ENCODE data around the gene NAV3. TPM values are rescaled to one million over a fixed set of nuclear protein-coding genes. Genes with fewer than 3 reads are reported as not detected.

The NAV3 gene
- total RNA-seq, 2 experiments from 2014 or later, result not detected

GRCh38 chr12:78171061-78171460, 340.4 kb downstream of the NAV3 start:
- H3K36me3 ChIP-seq (ENCODE audit: insufficient read depth, low read length), result no peaks in the 10 kb centered on the region
- H3K9me3 ChIP-seq (ENCODE audit: control insufficient read depth in 1 of 2, insufficient read depth in 1 of 2, low read length in 2 of 2), result no peaks in the 10 kb centered on the region
- H3K4me3 ChIP-seq (ENCODE audit: low read length), result no peak overlapping the region
- no peak overlapping the region for H3K27ac Mint-ChIP-seq
- no peaks in the 10 kb centered on the region for H3K36me3 Mint-ChIP-seq (ENCODE audit: low read depth)
- H3K4me1 ChIP-seq (ENCODE audit: insufficient read depth, low read length), result no peaks in the 10 kb centered on the region
- no peak for TF ChIP-seq CTCF (IDR thresholded peaks at IDR 0.05)
- DNase-seq (no peak), ATAC-seq (ENCODE audit: poor library complexity) (no peak)
- no peaks in the 10 kb centered on the region for H3K4me1 Mint-ChIP-seq (ENCODE audit: low read depth)
- no peak overlapping the region for H3K27ac ChIP-seq (ENCODE audit: low read depth in 1 of 2, low read length in 2 of 2)
- H3K27me3 ChIP-seq (ENCODE audit: control insufficient read depth in 1 of 2, insufficient read depth in 2 of 2, low read length in 2 of 2), result no peaks in the 10 kb centered on the region
- no peaks in the 10 kb centered on the region for H3K9me3 Mint-ChIP-seq
- H3K27me3 Mint-ChIP-seq, result no peaks in the 10 kb centered on the region
- ChIA-PET POLR2A (no interaction called here), CTCF (no interaction called here)
- intact Hi-C loops (cut with DNase I, micrococcal nuclease), result no loop called here
- no peak overlapping the region for H3K4me3 Mint-ChIP-seq

GRCh38 chr12:78176643-78177042, 345.9 kb downstream of the NAV3 start:
- Mint-ChIP-seq H3K9me3 (no peaks in the 10 kb centered on the region), H3K27ac (no peak overlapping the region), H3K4me3 (no peak overlapping the region), H3K36me3 (ENCODE audit: low read depth) (no peaks in the 10 kb centered on the region), H3K27me3 (no peaks in the 10 kb centered on the region), H3K4me1 (ENCODE audit: low read depth) (no peaks in the 10 kb centered on the region)
- Histone ChIP-seq H3K4me1 (ENCODE audit: insufficient read depth, low read length) (no peaks in the 10 kb centered on the region), H3K36me3 (ENCODE audit: insufficient read depth, low read length) (no peaks in the 10 kb centered on the region), H3K27ac (ENCODE audit: low read depth in 1 of 2, low read length in 2 of 2) (no peak overlapping the region), H3K4me3 (ENCODE audit: low read length) (no peak overlapping the region), H3K9me3 (ENCODE audit: control insufficient read depth in 1 of 2, insufficient read depth in 1 of 2, low read length in 2 of 2) (no peaks in the 10 kb centered on the region), H3K27me3 (ENCODE audit: control insufficient read depth in 1 of 2, insufficient read depth in 2 of 2, low read length in 2 of 2) (no peaks in the 10 kb centered on the region)
- CTCF ChIA-PET, result no interaction called here
- POLR2A ChIA-PET, result no interaction called here
- DNase-seq (no peak), ATAC-seq (ENCODE audit: poor library complexity) (no peak)
- TF ChIP-seq CTCF (IDR thresholded peaks at IDR 0.05), result no peak
- intact Hi-C loops (cut with DNase I, micrococcal nuclease), result no loop called here

DNA sequence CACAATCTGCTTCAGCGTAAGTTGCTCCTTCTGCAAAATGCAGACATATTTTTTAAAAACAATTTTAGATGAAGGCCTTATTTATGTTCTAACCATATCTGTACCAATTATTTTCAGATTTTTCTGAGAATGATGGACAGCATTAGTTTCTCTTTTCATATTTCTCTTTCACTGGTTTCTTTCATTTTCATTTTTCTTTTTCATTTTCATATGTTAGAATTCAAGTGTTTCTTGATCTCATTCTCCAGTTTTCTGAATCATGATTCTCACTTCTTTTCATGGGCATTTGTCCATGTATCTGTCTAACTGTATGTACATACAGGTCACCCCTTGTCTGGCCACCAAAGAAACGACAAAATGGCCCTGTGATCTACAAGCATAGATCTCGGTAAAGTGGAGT, 346.6 kb downstream of the NAV3 start:
- H3K27me3 Mint-ChIP-seq, result no peaks in the 10 kb centered on the region
- Histone ChIP-seq H3K27ac (ENCODE audit: low read depth in 1 of 2, low read length in 2 of 2) (no peak overlapping the region), H3K4me1 (ENCODE audit: insufficient read depth, low read length) (no peaks in the 10 kb centered on the region), H3K9me3 (ENCODE audit: control insufficient read depth in 1 of 2, insufficient read depth in 1 of 2, low read length in 2 of 2) (no peaks in the 10 kb centered on the region), H3K36me3 (ENCODE audit: insufficient read depth, low read length) (no peaks in the 10 kb centered on the region), H3K27me3 (ENCODE audit: control insufficient read depth in 1 of 2, insufficient read depth in 2 of 2, low read length in 2 of 2) (no peaks in the 10 kb centered on the region), H3K4me3 (ENCODE audit: low read length) (no peak overlapping the region)
- H3K27ac Mint-ChIP-seq, result no peak overlapping the region
- H3K36me3 Mint-ChIP-seq (ENCODE audit: low read depth), result no peaks in the 10 kb centered on the region
- intact Hi-C loops (cut with DNase I, micrococcal nuclease), result no loop called here
- ATAC-seq (ENCODE audit: poor library complexity) (no peak), DNase-seq (no peak)
- TF ChIP-seq CTCF (IDR thresholded peaks at IDR 0.05), result no peak
- H3K4me1 Mint-ChIP-seq (ENCODE audit: low read depth), result no peaks in the 10 kb centered on the region
- CTCF ChIA-PET, result no interaction called here
- H3K4me3 Mint-ChIP-seq, result no peak overlapping the region
- H3K9me3 Mint-ChIP-seq, result no peaks in the 10 kb centered on the region
- POLR2A ChIA-PET, result no interaction called here
